Measurements from ENCODE around the gene CCL22.

CCL22 gene

DNA sequence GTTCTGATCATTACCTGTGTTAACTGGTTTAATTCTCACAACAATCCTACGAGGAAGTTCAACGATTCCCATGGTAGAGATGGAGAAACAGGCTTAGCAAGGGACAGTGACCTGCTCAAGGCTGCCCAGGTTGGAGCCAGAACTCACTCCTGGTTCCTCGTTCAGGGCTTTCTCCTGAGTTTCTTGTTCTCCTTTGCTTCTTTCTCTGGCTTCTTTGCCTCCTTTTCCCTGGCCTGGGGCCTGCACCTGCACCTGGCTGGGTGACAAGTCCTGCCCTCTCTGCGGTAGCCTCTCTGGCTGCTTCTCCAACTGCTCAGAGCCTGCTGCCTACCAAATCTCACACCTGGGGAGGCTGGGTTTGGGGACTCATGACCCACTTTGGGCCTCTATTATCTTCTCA, 2.8 kb downstream of the CCL22 start:
- POLR2A ChIA-PET = interaction anchor here (0.5 kb wide), 1 partner anchor 268 kb away, joined by 6 read pairs; no protein-coding TSS in a partner anchor
- no peak for DNase-seq (ENCODE audit: extremely low spot score)
- TF ChIP-seq CTCF (IDR thresholded peaks at IDR 0.05; ENCODE audit: control extremely low read depth, extremely low read depth, low read depth, missing control alignments) = no peak
- CTCF ChIA-PET = interaction anchor here (1.2 to 3.3 kb wide), 5 partner anchors 22 to 62 kb away, joined by 3 to 30 read pairs (median 6); no protein-coding TSS in a partner anchor

DNA sequence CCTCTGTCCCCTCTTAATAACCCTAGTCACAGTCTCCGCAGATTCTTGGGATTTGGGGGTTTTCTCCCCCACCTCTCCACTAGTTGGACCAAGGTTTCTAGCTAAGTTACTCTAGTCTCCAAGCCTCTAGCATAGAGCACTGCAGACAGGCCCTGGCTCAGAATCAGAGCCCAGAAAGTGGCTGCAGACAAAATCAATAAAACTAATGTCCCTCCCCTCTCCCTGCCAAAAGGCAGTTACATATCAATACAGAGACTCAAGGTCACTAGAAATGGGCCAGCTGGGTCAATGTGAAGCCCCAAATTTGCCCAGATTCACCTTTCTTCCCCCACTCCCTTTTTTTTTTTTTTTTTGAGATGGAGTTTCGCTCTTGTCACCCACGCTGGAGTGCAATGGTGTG, 5.6 kb downstream of the CCL22 start:
- POLR2A ChIA-PET = interaction anchor here (0.6 kb wide), 1 partner anchor 11 kb away, joined by 5 read pairs; no protein-coding TSS in a partner anchor
- CTCF ChIA-PET = interaction anchor here (1.2 to 5.1 kb wide), 8 partner anchors 11 to 60 kb away, joined by 3 to 37 read pairs (median 4); no protein-coding TSS in a partner anchor
- DNase-seq (ENCODE audit: extremely low spot score) = no peak
- TF ChIP-seq CTCF (IDR thresholded peaks at IDR 0.05; ENCODE audit: control extremely low read depth, extremely low read depth, low read depth, missing control alignments) = no peak

- ChIA-PET POLR2A (interaction anchor here (0.8 kb wide), 1 partner anchor 25 kb away, joined by 4 read pairs; no protein-coding TSS in a partner anchor), CTCF (interaction anchor here (1.0 to 5.1 kb wide), 7 partner anchors 11 to 160 kb away, joined by 3 to 37 read pairs (median 3); no protein-coding TSS in a partner anchor)
- DNase-seq (ENCODE audit: extremely low spot score) = peak; percentile 24
- no peak for TF ChIP-seq CTCF (IDR thresholded peaks at IDR 0.05; ENCODE audit: control extremely low read depth, extremely low read depth, low read depth, missing control alignments)
Observed at GRCh38 chr16:57366544-57367040, 8.0 kb downstream of the CCL22 start.

DNA sequence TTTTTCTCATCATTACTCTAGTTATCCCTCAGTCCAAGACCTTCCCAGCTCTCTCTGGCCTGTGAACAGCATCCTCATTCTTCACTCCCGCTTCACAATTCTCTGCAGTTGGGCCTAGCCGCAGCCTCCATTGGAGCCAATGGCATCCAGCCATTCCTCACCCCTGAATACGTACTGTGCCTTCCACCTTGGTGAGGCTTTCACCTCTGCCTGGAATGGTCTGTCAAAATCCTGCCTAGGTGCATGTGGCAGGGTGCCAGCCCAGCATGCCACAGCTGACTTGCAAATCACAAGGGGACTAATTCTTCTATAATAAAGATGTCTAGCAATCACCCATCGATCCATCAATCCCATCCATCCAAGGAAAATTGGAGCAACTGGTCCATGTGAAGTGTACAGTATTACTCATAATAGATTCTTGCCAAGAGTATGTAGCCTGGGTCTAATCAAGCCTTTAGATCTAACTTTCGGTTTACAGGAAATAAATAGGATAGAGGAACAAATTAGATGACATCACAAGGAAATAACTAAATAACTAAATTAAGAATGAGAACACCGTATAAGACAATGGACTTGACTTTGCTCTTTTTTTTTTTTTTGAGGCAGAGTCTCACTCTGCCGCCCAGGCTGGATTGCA, 8.7 kb downstream of the CCL22 start:
- TF ChIP-seq CTCF (IDR thresholded peaks at IDR 0.05; ENCODE audit: control extremely low read depth, extremely low read depth, low read depth, missing control alignments) = no peak
- CTCF ChIA-PET = interaction anchor here (1.1 to 5.1 kb wide), 5 partner anchors 10 to 153 kb away, joined by 3 to 37 read pairs (median 3); no protein-coding TSS in a partner anchor
- POLR2A ChIA-PET = interaction anchor here (0.8 kb wide), 1 partner anchor 25 kb away, joined by 4 read pairs; no protein-coding TSS in a partner anchor
- no peak for DNase-seq (ENCODE audit: extremely low spot score)

DNA sequence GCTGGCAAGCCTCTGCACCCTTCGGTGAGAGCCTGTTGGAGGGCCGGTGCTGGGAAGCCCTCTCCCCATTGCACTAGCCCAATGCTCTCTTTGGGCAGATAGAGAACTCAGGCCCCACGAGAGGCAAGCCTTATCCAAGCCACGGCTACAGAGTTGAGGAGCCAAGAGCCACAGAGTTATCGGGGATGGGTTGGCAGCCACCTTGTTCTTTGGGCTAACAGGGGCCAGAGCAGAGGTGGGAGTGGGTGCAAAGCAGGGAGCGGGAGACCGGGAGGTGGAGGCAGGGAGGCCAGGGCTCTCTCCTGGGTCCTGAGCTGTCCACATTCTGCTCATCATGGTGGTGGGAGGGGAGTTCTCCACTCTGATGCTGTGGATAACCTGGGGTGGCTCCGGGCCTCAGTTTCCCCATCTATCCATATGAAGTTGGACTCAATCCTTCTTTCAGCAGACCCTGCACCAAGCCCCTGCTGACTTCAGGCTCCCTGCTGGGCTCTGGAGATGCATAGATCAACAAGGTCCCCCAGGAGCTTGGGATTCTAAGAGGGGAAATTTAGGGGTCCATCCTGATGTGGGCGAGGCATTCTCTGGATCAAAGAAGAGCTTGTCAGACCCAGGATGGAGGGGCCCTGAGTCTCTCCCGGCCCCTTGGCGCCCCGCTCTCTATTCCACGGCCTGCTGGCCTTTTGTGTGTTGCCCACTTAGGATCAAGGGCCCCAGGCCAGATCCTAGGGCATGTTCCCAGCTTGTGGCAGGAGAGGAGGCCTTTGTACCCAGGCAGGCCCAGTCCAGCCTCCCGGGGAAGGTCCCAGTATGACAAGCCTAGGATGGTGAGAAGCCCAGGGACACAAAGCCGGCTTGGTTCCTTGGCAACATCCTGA, 13.2 kb downstream of the CCL22 start:
- ChIA-PET POLR2A (interaction anchor here (0.8 to 1.0 kb wide), 3 partner anchors 14 to 42 kb away, joined by 3 to 6 read pairs (median 4); no protein-coding TSS in a partner anchor), CTCF (interaction anchor here (1.0 to 10.2 kb wide), 5 partner anchors 9 to 71 kb away, joined by 3 to 87 read pairs (median 5); no protein-coding TSS in a partner anchor)
- no peak for DNase-seq (ENCODE audit: extremely low spot score)
- TF ChIP-seq CTCF (IDR thresholded peaks at IDR 0.05; ENCODE audit: control extremely low read depth, extremely low read depth, low read depth, missing control alignments) = no peak
